Activated naive CD8-positive, alpha-beta T cell treated with anti-CD3 and anti-CD28 coated beads for 36 hours (primary cell): ENCODE data around the gene RBCK1. TPM values are rescaled to one million over a fixed set of nuclear protein-coding genes. Genes with fewer than 3 reads are reported as not detected.

Source experiments
- DNase-seq: peaks from one replicate; pipeline ENCODE4 v3.0.0; 2021
- H3K27ac Mint-ChIP-seq: one replicate; pipeline ENCODE4 v1.8.0; 2022; ENCODE audit warnings: mild to moderate bottlenecking, moderate library complexity, mixed read lengths
- H3K27me3 Mint-ChIP-seq: one replicate; pipeline ENCODE4 v1.8.0; 2022; ENCODE audit warnings: mild to moderate bottlenecking, mixed read lengths
- H3K36me3 Mint-ChIP-seq: one replicate; pipeline ENCODE4 v1.8.0; 2021; ENCODE audit warnings: mild to moderate bottlenecking, mixed read lengths
- H3K4me1 Mint-ChIP-seq: one replicate; pipeline ENCODE4 v1.8.0; 2021; ENCODE audit warnings: mixed read lengths
- H3K4me3 Mint-ChIP-seq: one replicate; pipeline ENCODE4 v1.8.0; 2022; ENCODE audit warnings: mild to moderate bottlenecking, moderate library complexity, mixed read lengths
- H3K9me3 Mint-ChIP-seq: one replicate; pipeline ENCODE4 v1.8.0; 2022; ENCODE audit warnings: mixed read lengths
- total RNA-seq, 2 experiments: library from RNA; stranded (reverse); gene quantifications; one replicate each; pipeline ENCODE4 v1.2.3, GENCODE V29; 2021

RBCK1 gene
- total RNA-seq, result 100 to 1,000 TPM; 113 to 115 TPM

DNA sequence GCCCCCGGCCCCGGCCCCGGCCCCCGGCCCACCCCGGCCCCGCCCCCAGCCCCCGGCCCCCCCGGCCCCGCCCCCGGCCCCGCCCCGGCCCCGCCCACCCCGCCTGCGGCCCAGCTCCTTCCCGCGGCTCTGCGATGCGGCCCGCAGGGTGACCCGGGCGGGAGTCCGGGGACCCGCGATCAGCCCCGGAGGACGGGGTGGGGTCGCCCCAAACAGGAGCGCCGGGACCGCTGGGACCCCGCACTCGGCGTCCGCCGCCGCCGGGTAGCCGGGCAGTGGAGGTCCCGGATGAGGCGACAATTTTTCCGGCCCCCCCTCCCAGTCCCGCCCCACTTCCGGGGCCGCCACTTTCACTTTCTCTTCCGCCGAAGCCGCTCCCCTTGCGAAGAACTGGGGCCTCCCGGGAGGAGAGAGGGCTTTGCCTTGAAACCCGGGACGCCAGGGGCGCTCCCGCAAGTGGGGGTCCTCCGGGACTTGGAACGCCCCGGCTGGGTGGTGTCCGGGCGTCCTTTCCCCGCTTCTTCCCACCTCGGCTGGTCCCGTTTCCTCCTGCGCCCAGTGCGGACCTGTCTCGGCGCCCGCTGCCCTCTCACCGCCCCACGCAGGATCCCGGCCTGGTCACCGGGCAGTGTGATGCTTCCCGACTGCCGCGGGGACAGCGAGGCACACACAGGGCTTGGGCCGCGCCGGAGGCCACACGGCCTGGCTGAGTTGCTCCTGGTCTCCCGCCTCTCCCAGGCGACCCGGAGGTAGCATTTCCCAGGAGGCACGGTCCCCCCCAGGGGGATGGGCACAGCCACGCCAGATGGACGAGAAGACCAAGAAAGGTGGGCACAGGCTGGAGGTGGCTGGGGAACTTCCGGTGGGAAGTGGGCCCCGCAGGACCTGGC is at the start of gene RBCK1:
Gene RBCK1, plus strand, starts transcription at position 347 of the 890 bp plus-strand sequence. Its CDS starts 459 bp downstream, at position 806.
- peak; percentile 91 for DNase-seq
- peaks cover 47% of the 10 kb centered on the region for H3K36me3 Mint-ChIP-seq
- H3K9me3 Mint-ChIP-seq, result peaks cover 4% of the 10 kb centered on the region
- H3K4me3 Mint-ChIP-seq, result peak within 1 kb of the TSS; percentile 88
- H3K27ac Mint-ChIP-seq, result peak within 1 kb of the TSS; percentile 93
- peaks cover 33% of the 10 kb centered on the region for H3K4me1 Mint-ChIP-seq
- H3K27me3 Mint-ChIP-seq, result no peaks in the 10 kb centered on the region

DNA sequence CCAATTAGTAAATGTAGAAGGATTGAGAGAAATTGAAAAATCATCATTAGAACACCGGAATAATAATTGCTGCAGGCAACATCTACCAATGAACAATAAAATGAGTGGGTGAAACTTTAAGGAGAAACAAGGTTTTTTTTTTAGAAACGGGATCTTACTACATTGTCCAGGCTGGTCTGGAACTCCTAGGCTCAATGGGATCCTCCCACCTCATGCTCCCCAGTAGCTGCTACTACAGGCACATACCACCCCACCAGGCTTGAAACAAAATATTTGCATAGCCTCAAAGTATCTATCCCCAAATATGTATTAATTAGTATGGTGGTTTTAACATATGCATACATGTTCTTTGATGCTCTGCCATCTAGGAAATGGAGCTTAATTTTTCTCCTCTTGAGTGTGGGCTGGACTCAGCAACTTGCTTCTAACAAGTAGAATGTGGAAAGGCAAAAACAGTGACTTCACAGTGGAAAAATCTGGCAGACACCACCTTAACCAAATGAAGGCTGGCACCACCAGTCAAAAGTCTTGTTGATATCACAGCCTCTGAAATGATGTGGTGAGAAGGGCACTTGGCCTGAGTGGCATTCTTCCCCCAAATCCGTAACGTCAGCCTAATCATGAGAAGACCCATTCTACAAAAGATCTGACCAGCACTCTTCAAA is 49.1 kb upstream of the RBCK1 start:
- Mint-ChIP-seq H3K27me3 (no peaks in the 10 kb centered on the region), H3K36me3 (no peaks in the 10 kb centered on the region)

DNA sequence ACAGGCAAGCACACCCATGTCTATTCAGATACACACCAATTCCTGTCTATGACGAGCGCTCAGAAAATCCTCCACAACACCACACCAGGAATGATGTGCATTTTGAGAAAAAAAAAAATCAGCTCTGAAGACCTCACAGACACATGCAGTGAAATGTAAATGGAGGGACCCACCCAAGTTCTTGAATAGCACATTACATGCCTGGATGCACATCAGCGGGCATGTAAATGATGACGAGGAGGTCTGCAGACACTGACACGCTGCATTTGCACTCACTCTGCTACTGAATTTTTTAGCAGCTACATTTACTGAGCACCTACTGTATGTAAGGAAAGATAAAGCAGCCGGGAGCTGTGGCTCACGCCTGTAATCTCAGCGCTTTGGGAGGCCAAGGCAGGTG is 46.5 kb upstream of the RBCK1 start:
- no peak overlapping the region for H3K4me3 Mint-ChIP-seq
- peaks cover 21% of the 10 kb centered on the region for H3K4me1 Mint-ChIP-seq
- H3K27ac Mint-ChIP-seq, result peak overlapping the region; percentile 27

More for the DNA sequence above, 49.1 kb upstream of the RBCK1 start:
- Mint-ChIP-seq H3K4me3 (no peak overlapping the region), H3K27ac (no peak overlapping the region), H3K4me1 (peaks cover 6% of the 10 kb centered on the region), H3K9me3 (no peaks in the 10 kb centered on the region)
- no peak for DNase-seq

DNA sequence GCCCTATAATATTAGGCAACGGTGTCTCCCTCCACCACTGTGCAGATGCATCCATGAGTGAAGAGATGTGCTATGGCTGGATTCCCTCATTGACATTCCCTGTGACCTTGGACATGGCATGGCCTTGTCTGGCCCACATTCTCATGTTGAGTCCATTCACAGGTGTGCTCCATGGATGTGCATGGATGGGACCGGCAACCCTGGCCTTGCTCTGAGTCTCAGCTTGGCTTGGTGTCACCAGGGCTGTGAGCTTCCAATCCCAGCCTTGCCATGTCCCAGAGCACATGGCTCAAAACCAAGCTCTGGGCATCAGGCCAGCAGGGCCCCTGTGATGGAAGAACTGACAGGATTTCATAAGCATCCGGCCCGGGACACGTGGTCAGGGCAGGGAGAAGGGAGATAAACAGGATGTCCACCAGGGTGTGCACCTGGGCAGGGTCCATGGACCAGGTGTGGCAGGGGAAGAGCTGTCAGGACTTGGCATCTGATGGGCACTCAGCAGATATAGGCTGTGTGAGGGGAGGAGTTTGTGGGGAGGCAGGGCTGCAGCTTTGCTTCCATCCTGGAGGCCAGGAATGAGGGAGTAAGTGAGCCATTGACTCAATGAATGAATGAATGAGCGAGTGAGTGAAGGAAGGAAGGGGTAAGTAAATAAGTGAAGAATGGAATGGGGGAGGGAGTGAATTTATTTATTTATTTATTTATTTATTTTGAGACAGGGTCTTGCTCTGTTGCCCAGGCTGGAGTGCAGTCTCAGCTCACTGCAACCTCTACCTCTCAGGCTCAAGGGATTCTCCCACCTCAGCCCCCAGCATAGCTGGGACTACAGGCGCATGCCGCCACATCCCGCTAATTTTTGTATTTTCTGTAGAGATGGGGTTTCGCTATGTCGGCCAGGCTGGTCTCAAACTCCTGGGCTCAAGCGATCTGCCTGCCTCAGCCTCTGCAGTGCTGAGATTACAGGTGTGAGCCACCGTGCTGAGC is 45.5 kb upstream of the RBCK1 start:
- peaks cover 22% of the 10 kb centered on the region for H3K4me1 Mint-ChIP-seq
- DNase-seq, result peak; percentile 72
- H3K36me3 Mint-ChIP-seq, result no peaks in the 10 kb centered on the region
- no peaks in the 10 kb centered on the region for H3K27me3 Mint-ChIP-seq
- H3K4me3 Mint-ChIP-seq, result peak overlapping the region; percentile 26
- peak overlapping the region; percentile 55 for H3K27ac Mint-ChIP-seq
- H3K9me3 Mint-ChIP-seq, result no peaks in the 10 kb centered on the region

More for the DNA sequence above, 46.5 kb upstream of the RBCK1 start:
- Mint-ChIP-seq H3K36me3 (no peaks in the 10 kb centered on the region), H3K9me3 (no peaks in the 10 kb centered on the region), H3K27me3 (no peaks in the 10 kb centered on the region)
- DNase-seq, result no peak

DNA sequence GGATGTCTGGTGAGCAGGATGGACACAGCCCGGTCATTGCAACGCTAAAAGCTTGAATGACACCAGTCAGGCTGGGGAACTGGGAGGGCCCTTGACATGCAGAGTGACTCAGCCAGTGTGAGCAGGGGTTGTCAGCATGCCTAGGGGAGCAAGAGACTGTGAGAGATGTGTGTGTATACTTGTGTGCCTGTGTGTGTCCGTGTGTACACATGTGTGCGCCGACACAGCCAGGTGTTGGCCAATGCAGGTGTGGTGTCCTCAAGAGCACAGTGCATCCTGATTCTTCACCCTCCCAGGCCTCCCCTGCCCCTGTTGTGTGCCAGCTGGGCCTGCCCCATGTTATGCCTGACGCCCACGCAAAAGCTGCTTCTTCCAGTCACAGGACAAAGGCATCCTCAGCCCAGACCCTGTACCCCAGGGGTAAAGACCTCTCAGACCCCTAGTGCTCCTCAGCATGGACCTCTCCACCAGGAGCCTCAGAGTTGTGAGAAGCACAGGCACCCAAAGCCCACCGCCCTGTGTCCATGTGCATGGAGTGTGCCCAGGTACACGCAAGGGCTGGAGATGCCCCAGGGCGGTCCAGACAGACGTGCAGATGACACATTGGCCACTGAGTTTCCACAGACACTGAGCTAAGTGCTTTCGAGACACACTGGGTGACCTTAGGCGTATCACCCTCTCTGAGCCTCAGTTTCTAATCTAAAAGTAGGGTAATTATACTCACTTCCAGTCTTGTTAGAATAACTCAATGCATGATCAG is 44.6 kb upstream of the RBCK1 start:
- peaks cover 22% of the 10 kb centered on the region for H3K4me1 Mint-ChIP-seq
- no peak overlapping the region for H3K4me3 Mint-ChIP-seq
- DNase-seq, result no peak
- no peaks in the 10 kb centered on the region for H3K36me3 Mint-ChIP-seq
- H3K27me3 Mint-ChIP-seq, result no peaks in the 10 kb centered on the region
- no peaks in the 10 kb centered on the region for H3K9me3 Mint-ChIP-seq
- H3K27ac Mint-ChIP-seq, result peak overlapping the region; percentile 3

DNA sequence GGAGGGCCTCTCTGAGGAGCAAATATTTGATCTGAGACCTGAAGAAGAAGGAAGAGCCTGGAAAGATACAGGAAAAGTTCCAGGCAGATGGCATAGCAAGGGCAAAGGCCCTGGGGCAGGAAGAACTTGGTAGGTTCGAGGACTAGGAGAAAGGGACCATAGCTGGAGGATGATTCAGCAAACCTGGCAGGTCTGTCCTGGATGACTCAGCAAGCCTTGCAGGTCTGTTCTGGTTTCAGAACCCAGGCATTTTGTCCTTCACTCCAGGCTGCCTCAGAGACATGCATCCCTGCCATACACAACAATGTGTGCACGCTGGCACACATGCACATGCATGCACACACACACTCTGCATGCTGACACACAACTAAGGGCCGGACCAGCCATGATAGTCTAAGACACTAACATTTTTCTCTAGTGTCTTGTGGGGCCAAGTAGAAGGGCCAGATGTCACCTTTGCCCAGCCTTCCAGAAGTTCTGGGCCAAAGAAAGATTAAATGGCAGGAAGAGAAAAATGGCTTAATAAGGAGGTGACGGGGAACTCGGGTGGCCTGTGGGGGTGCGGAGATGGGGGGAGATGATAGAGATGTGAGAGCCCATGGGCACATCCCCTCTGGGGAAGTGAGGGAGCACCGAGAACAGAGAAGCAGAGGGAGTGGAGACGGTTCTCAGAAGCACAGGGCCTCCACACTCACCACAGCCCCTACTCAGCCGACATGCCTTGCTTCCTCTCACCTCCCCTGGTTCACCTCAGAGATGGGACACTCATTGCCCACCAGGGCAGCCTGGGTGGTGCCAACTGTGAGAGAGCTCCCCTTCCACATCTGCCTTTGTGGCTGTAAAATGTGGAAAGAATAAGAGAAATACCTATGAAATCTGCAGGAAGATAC is 42.9 kb upstream of the RBCK1 start:
- H3K27ac Mint-ChIP-seq, result peak overlapping the region; percentile 9
- H3K4me1 Mint-ChIP-seq, result peaks cover 23% of the 10 kb centered on the region
- H3K27me3 Mint-ChIP-seq, result no peaks in the 10 kb centered on the region
- no peaks in the 10 kb centered on the region for H3K9me3 Mint-ChIP-seq
- H3K36me3 Mint-ChIP-seq, result no peaks in the 10 kb centered on the region
- no peak for DNase-seq
- H3K4me3 Mint-ChIP-seq, result no peak overlapping the region

DNA sequence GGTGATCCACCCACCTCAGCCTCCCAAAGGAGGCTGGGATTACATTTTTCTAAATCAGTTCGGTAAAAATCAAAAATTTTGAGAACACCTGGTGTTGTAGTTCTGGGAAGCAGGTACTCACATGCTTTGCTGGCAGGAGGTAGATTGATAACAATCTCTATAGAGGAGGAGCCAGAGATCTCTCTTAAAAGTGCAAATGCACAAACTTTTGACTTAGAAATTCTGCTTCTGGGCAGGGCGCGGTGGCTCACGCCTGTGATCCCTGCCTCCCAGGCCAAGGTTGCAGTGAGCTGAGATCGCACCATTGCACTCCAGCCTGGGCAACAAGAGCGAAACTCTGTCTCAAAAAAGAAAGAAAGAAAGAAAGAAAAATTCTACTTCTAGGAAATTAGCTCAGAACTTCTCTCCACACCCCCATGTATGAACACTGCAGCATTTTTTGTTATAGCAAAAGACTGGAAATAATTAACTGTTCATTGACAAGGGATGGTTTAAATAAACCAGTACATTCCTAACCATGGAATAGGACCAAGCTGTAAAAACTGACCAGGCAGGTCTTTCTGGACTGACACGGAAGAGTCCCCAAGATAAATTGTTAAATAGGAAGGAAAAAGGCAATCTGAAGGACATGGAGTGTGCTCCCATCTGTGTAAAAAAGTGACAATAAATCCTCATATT is 41.9 kb upstream of the RBCK1 start:
- Mint-ChIP-seq H3K9me3 (no peaks in the 10 kb centered on the region), H3K4me3 (no peak overlapping the region), H3K4me1 (peaks cover 23% of the 10 kb centered on the region), H3K27me3 (no peaks in the 10 kb centered on the region), H3K27ac (no peak overlapping the region), H3K36me3 (no peaks in the 10 kb centered on the region)
- no peak for DNase-seq

DNA sequence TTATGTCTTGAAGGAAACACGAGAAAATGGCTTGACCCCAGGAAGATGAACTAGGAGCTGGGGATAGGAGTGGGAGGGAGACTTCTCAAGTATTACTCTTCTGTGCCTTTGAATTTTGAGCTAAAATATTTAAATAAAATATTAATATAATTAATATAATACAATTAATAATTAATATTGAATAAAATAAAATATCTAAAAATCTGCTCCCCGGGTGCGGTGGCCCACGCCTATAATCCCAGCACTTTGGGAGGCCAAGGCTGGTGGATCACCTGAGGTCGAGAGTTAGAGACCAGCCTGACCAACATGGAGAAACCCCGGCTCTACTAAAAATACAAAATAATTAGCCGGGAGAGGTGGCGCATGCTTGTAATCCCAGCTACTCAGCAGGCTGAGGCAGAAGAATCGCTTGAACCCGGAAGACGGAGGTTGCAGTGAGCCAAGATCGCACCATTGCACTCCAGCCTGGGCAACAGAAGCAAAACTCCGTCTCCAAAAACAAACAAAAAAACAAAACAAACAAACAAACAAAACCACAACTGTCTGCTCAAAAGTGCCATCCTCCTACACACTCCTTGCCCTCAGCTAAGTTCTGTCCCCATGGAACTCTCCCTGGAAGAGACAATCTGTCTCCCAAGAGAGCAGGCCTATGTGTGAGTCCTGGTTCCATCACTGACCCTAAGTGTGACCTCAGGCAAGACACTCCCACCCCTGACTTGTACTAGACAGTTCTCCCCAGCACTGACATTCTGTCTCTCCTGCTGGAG is 41.2 kb upstream of the RBCK1 start:
- Mint-ChIP-seq H3K36me3 (no peaks in the 10 kb centered on the region), H3K4me1 (peaks cover 24% of the 10 kb centered on the region), H3K27ac (no peak overlapping the region), H3K9me3 (no peaks in the 10 kb centered on the region), H3K27me3 (no peaks in the 10 kb centered on the region), H3K4me3 (no peak overlapping the region)
- no peak for DNase-seq

DNA sequence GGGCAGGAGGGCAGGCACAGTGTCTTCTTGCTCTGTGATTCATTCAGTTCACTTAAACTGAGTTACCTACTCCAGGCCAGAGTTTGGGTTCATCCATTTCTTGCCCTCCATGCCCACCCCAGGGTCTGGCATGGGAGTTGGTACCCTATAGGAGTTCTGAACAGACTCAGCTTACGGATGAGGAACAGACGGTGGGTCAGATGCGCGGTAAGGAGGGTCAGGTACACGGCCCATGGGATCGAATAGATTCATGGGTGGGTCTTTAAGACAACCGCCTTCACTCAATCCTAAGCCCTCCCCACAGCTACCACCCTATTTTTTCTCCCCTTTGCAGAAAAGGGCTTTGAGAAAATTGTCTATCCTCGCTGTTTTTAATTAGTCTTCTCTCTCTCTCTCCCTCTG is 40.6 kb upstream of the RBCK1 start:
- Mint-ChIP-seq H3K4me3 (no peak overlapping the region), H3K27ac (no peak overlapping the region), H3K27me3 (no peaks in the 10 kb centered on the region), H3K4me1 (peaks cover 24% of the 10 kb centered on the region), H3K9me3 (no peaks in the 10 kb centered on the region), H3K36me3 (no peaks in the 10 kb centered on the region)
- DNase-seq, result no peak

DNA sequence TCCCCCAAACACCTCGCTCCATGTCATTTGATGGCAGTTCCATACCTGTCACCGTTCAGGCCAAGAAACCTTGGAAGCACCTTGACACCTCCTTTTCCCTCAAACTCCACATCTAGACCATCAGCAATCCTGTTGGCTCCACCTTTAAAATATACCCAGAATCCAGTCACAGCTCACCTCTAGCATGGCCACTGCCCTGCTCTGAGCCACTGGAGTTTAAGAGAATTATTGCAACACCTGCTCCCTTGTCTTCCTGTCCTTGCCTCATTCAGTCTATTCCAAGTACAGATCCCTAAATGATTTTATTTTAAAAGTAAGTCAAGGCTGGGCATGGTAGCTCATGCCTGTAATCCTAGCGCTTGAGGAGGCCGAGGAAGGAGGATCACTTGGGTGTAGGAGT is 39.2 kb upstream of the RBCK1 start:
- DNase-seq, result no peak
- Mint-ChIP-seq H3K36me3 (no peaks in the 10 kb centered on the region), H3K9me3 (no peaks in the 10 kb centered on the region), H3K4me3 (no peak overlapping the region), H3K27me3 (no peaks in the 10 kb centered on the region), H3K4me1 (peaks cover 25% of the 10 kb centered on the region), H3K27ac (no peak overlapping the region)

DNA sequence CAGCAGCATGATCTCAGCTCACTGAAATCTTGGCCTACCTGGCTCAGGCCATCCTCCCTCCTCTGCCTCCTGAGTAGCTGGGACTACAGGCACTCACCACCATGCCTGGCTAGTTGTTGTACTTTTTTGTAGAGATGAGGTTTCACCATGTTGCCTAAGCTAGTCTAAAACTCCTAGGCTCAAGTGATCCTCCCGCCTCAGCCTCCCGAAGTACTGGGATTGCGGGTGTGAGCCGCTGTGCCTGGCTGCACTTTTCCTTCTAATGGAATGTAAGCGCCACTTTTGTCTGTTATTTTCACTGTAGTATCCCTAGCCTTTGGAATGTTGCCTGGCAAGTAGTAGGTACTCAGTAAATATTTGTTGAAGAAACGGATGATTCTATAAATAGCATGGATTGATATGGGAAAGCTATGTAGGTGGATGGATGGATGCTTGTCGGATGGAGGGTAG is 37.9 kb upstream of the RBCK1 start:
- Mint-ChIP-seq H3K4me3 (no peak overlapping the region), H3K27me3 (no peaks in the 10 kb centered on the region), H3K4me1 (peaks cover 20% of the 10 kb centered on the region), H3K27ac (no peak overlapping the region), H3K36me3 (no peaks in the 10 kb centered on the region), H3K9me3 (no peaks in the 10 kb centered on the region)
- DNase-seq, result no peak

DNA sequence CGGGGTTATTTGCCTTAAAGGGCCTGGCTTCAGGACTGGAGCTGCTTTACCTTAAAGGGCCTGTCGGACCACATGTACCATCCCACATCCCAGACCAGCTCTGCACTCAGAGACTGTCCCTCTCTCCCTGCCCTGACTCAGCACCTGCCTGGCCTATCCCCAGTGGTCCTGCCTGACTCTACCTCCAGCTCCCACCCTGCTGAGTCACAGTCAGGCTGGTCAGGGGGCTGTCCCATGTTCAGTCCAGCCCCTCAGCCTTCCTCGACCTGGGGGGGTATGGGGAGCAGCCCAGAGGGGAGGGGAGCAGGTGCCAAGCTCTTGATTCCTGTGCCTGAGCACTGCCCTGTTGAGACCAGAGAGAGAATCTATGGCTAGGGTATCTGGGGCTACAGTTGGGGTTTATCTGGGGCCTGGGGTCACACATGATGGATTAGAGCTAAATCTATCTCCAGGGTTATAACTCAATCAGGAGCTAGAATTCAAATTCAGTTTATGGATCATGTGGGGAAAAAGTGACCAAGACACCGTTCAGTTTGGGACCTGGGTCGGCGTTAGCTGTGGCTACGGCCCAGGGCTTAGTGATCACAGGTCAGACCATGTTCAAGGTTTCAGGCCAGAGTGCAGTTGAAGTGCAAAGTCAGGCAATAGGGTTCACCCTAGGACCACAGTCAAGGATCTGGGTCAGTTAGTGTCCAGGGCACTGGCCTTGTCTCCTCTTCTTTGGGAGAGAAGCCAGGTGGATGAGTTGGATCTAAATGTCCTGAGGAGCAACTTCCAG is 36.9 kb upstream of the RBCK1 start:
- Mint-ChIP-seq H3K36me3 (no peaks in the 10 kb centered on the region), H3K4me1 (peaks cover 13% of the 10 kb centered on the region), H3K27me3 (no peaks in the 10 kb centered on the region), H3K9me3 (no peaks in the 10 kb centered on the region), H3K4me3 (no peak overlapping the region), H3K27ac (no peak overlapping the region)
- no peak for DNase-seq
